ENCODE data around the gene SERPINI1.

DNA sequence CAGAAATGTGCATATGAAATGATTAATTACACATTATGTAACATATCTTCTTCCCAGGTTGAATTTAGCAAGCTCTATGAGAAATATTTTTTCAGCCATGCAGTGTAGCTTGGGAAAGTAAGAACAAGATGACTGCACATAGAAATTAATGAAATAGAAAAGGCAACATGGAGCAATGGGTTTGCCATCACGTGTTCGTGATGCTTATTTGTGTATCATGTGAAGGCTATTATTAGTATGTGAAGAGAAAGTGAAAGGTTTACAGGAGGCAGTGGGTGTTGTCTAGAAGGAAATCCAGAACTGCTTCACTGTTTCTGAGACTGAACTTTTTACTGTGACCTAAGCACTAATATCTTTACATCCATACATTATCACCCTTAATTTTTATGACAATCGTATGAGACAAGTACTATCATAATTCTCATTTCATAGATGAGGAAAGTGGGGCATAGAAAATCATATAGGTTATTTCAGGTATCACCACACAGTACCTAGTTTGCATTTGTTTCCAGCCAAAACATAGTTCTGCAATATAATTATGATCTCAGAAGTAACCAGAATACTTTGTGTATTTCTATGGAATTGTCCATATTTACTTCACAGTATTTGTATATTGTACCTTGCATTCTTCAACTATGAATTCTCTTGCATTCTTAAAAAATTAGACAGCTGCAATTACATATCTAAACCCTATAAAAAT, 14.9 kb downstream of the SERPINI1 start:
- TF ChIP-seq, protein P1, sequence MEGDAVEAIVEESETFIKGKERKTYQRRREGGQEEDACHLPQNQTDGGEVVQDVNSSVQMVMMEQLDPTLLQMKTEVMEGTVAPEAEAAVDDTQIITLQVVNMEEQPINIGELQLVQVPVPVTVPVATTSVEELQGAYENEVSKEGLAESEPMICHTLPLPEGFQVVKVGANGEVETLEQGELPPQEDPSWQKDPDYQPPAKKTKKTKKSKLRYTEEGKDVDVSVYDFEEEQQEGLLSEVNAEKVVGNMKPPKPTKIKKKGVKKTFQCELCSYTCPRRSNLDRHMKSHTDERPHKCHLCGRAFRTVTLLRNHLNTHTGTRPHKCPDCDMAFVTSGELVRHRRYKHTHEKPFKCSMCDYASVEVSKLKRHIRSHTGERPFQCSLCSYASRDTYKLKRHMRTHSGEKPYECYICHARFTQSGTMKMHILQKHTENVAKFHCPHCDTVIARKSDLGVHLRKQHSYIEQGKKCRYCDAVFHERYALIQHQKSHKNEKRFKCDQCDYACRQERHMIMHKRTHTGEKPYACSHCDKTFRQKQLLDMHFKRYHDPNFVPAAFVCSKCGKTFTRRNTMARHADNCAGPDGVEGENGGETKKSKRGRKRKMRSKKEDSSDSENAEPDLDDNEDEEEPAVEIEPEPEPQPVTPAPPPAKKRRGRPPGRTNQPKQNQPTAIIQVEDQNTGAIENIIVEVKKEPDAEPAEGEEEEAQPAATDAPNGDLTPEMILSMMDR (IDR thresholded peaks at IDR 0.05): no peak
- TF ChIP-seq POLR2AphosphoS5 (IDR thresholded peaks at IDR 0.05): no peak
- TF ChIP-seq EP300 (IDR thresholded peaks at IDR 0.05): no peak
- TF ChIP-seq POLR2A (IDR thresholded peaks at IDR 0.05): no peak
